Measurements from ENCODE around the gene CLRN3.
A peak's percentile ranks its signal among the peaks of the same experiment; 100 is the strongest.

Gene CLRN3

DNA sequence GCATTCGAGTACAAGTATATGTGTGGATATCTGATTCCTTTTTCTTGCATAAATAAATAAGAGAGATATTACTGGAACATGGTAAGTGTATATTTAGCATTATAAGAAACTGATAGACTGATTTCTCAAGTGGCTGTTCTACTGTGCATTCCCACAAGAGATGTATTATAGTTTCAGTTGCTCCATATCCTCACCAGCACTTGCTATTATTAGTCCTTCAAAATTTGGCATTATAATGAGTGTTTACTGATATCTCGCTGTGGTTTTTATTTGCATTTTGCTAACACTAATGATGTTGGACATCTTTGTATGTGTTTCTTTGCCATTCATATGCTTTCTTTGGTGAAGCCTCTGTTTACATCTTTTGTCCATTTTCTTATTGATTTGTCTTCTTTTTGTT lies 4.4 kb upstream of the CLRN3 start:
- Histone ChIP-seq H3K27me3 (ENCODE audit: insufficient read depth, poor library complexity, severe bottlenecking) (no peaks in the 10 kb centered on the region), H3K36me3 (ENCODE audit: low read depth) (no peaks in the 10 kb centered on the region), H3K4me3 (ENCODE audit: severe bottlenecking) (no peak overlapping the region), H3K27ac (ENCODE audit: poor library complexity, severe bottlenecking) (no peak overlapping the region), H3K9me3 (ENCODE audit: severe bottlenecking) (no peaks in the 10 kb centered on the region), H3K4me1 (ENCODE audit: insufficient read depth, poor library complexity, severe bottlenecking) (no peaks in the 10 kb centered on the region)
- DNase-seq (ENCODE audit: low spot score), result no peak
- ATAC-seq (ENCODE audit: low read depth), result no peak
- TF ChIP-seq, protein P1, sequence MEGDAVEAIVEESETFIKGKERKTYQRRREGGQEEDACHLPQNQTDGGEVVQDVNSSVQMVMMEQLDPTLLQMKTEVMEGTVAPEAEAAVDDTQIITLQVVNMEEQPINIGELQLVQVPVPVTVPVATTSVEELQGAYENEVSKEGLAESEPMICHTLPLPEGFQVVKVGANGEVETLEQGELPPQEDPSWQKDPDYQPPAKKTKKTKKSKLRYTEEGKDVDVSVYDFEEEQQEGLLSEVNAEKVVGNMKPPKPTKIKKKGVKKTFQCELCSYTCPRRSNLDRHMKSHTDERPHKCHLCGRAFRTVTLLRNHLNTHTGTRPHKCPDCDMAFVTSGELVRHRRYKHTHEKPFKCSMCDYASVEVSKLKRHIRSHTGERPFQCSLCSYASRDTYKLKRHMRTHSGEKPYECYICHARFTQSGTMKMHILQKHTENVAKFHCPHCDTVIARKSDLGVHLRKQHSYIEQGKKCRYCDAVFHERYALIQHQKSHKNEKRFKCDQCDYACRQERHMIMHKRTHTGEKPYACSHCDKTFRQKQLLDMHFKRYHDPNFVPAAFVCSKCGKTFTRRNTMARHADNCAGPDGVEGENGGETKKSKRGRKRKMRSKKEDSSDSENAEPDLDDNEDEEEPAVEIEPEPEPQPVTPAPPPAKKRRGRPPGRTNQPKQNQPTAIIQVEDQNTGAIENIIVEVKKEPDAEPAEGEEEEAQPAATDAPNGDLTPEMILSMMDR (IDR thresholded peaks at IDR 0.05; ENCODE audit: poor library complexity, severe bottlenecking), result no peak

DNA sequence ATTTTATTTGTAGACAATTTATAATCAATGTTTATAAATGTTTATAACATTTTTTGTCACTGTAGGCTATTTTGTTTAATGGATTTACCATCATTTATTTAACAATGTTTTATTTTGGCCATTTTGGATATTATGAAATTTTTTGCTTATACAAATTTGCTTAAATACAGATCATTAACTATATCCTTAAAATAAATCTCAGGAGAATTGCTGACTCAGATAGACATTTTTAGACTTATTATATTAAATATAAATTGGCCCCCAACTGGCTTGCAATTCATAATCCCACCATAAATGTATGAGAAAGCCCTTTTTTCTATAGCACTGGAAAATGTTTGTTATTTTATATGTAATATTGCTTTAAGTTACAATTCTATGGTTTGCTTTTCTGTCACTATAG lies 3.8 kb upstream of the CLRN3 start:
- no peaks in the 10 kb centered on the region for H3K9me3 ChIP-seq (ENCODE audit: severe bottlenecking)
- TF ChIP-seq, protein P1 (IDR thresholded peaks at IDR 0.05; ENCODE audit: poor library complexity, severe bottlenecking), result no peak

DNA sequence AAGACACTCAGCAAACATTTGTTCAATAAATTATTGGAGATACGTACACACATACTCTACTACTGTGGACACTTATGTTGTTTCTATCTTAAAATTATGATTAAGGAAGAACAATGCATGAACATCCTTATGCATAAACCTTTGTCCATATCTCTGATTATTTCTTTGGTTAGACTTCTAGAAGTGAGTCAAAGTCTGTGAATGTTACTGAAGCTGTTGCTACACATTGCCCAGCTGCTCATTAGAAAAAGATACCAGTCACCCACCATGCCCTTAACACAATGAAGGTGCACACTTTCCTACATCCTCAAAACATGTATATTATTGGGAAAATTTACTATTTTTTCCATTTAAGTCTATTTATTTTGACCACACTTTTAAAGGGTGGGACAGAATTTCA lies 1.4 kb upstream of the CLRN3 start:
- H3K27ac ChIP-seq (ENCODE audit: poor library complexity, severe bottlenecking), result no peak overlapping the region
- no peaks in the 10 kb centered on the region for H3K9me3 ChIP-seq (ENCODE audit: severe bottlenecking)
- H3K4me3 ChIP-seq (ENCODE audit: severe bottlenecking), result no peak overlapping the region
- DNase-seq (ENCODE audit: low spot score) (no peak), ATAC-seq (ENCODE audit: low read depth) (peak; percentile 29; the same call in 1 of the 3 replicates)
- no peaks in the 10 kb centered on the region for H3K27me3 ChIP-seq (ENCODE audit: insufficient read depth, poor library complexity, severe bottlenecking)
- TF ChIP-seq, protein P1 (IDR thresholded peaks at IDR 0.05; ENCODE audit: poor library complexity, severe bottlenecking), result no peak
- H3K4me1 ChIP-seq (ENCODE audit: insufficient read depth, poor library complexity, severe bottlenecking), result peaks cover 7% of the 10 kb centered on the region
- H3K36me3 ChIP-seq (ENCODE audit: low read depth), result no peaks in the 10 kb centered on the region

More for the DNA sequence above, 3.8 kb upstream of the CLRN3 start:
- H3K27ac ChIP-seq (ENCODE audit: poor library complexity, severe bottlenecking), result no peak overlapping the region
- ATAC-seq (ENCODE audit: low read depth) (no peak), DNase-seq (ENCODE audit: low spot score) (no peak)
- H3K4me1 ChIP-seq (ENCODE audit: insufficient read depth, poor library complexity, severe bottlenecking), result no peaks in the 10 kb centered on the region
- no peak overlapping the region for H3K4me3 ChIP-seq (ENCODE audit: severe bottlenecking)
- no peaks in the 10 kb centered on the region for H3K36me3 ChIP-seq (ENCODE audit: low read depth)
- H3K27me3 ChIP-seq (ENCODE audit: insufficient read depth, poor library complexity, severe bottlenecking), result no peaks in the 10 kb centered on the region

DNA sequence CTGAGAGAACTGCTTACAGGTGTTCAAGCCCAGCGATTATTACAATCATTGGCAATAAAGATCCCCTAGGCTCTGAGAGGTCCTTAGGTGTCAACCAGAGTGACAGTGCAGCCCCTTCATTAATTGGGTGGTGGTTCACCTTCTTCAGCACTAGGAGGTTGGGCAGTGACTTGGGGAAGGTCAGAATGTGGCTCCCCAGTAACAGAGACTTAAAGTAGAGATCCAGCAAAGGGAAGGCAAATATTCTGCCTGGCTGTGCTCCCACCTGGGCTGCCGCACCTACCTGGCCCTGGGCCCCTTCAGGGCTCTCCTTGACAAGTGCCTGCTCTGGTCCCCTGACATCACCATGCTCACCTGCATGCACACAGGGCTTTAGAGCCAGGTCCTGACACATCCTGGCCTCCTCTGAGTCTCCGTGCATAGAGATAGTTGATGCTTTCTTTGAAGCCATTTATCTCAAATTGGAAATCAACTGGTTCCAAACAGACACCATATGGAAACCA lies 1.9 kb downstream of the CLRN3 start:
- H3K4me3 ChIP-seq (ENCODE audit: severe bottlenecking), result no peak overlapping the region
- ATAC-seq (ENCODE audit: low read depth) (no peak), DNase-seq (ENCODE audit: low spot score) (no peak)
- no peak overlapping the region for H3K27ac ChIP-seq (ENCODE audit: poor library complexity, severe bottlenecking)
- peaks cover 7% of the 10 kb centered on the region for H3K4me1 ChIP-seq (ENCODE audit: insufficient read depth, poor library complexity, severe bottlenecking)
- TF ChIP-seq, protein P1 (IDR thresholded peaks at IDR 0.05; ENCODE audit: poor library complexity, severe bottlenecking), result no peak
- no peaks in the 10 kb centered on the region for H3K27me3 ChIP-seq (ENCODE audit: insufficient read depth, poor library complexity, severe bottlenecking)
- no peaks in the 10 kb centered on the region for H3K36me3 ChIP-seq (ENCODE audit: low read depth)
- no peaks in the 10 kb centered on the region for H3K9me3 ChIP-seq (ENCODE audit: severe bottlenecking)

DNA sequence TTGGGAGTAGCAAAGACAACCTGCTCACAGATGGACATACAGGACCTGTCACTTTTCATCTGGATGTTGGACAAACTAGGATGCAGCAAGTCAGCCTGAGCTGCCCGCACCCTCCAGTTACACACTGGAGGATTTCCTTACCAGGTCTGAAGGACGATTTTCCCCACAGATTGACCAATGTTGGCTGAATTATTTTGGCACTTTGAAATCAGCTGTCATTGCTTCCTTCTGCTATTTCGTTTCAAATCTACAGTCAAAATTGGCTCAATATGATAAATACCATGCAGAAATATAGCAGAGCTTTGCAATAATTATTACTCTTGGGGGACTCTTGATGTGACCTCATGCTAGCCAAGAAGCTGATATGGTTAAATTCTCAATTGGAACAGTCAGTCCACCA lies 2.5 kb downstream of the CLRN3 start:
- TF ChIP-seq, protein P1 (IDR thresholded peaks at IDR 0.05; ENCODE audit: poor library complexity, severe bottlenecking), result no peak
- ATAC-seq (ENCODE audit: low read depth), result no peak
- Histone ChIP-seq H3K27ac (ENCODE audit: poor library complexity, severe bottlenecking) (peak overlapping the region; percentile 9), H3K9me3 (ENCODE audit: severe bottlenecking) (no peaks in the 10 kb centered on the region), H3K4me3 (ENCODE audit: severe bottlenecking) (no peak overlapping the region), H3K4me1 (ENCODE audit: insufficient read depth, poor library complexity, severe bottlenecking) (peaks cover 7% of the 10 kb centered on the region), H3K27me3 (ENCODE audit: insufficient read depth, poor library complexity, severe bottlenecking) (no peaks in the 10 kb centered on the region), H3K36me3 (ENCODE audit: low read depth) (no peaks in the 10 kb centered on the region)
- DNase-seq (ENCODE audit: low spot score), result no peak

Measured in RWPE2 (cell line).